Osteocyte (in vitro differentiated cells): ENCODE results near the gene MED6. TPM values are rescaled to one million over a fixed set of nuclear protein-coding genes. Genes with fewer than 3 reads are reported as not detected.

Experiments
- DNase-seq: peaks from one replicate; pipeline ENCODE4 v3.0.0; 2021; ENCODE audit warnings: mixed read lengths; ENCODE audit not compliant: unreplicated experiment; ENCODE audit errors: extremely low spot score
- H3K27ac Mint-ChIP-seq: one replicate; pipeline ENCODE4 v1.8.0; 2021; ENCODE audit warnings: mild to moderate bottlenecking, mixed read lengths; ENCODE audit not compliant: unreplicated experiment
- H3K27me3 Mint-ChIP-seq: one replicate; pipeline ENCODE4 v1.8.0; 2021; ENCODE audit warnings: mixed read lengths; ENCODE audit not compliant: unreplicated experiment
- H3K36me3 Mint-ChIP-seq: one replicate; pipeline ENCODE4 v1.8.0; 2021; ENCODE audit warnings: mixed read lengths; ENCODE audit not compliant: unreplicated experiment
- H3K4me1 Mint-ChIP-seq: one replicate; pipeline ENCODE4 v1.8.0; 2021; ENCODE audit warnings: mixed read lengths; ENCODE audit not compliant: unreplicated experiment
- H3K4me3 Mint-ChIP-seq: one replicate; pipeline ENCODE4 v1.8.0; 2021; ENCODE audit warnings: mild to moderate bottlenecking, moderate library complexity, mixed read lengths; ENCODE audit not compliant: unreplicated experiment
- H3K9me3 Mint-ChIP-seq: one replicate; pipeline ENCODE4 v1.8.0; 2021; ENCODE audit warnings: mixed read lengths; ENCODE audit not compliant: unreplicated experiment
- CTCF ChIP-seq: fragments of 200-600 bp; sonication (generic); IDR thresholded peaks from 2 replicates; pipeline ENCODE4 v1.5.0; 2021; ENCODE audit warnings: antibody characterized with exemption, mild to moderate bottlenecking, moderate library complexity
- total RNA-seq: library from RNA; stranded (reverse); gene quantifications from 2 replicates; pipeline ENCODE4 v1.2.1, GENCODE V29; 2021

Gene MED6
- total RNA-seq, 1 donor from 2014 or later = 36.1 TPM

GRCh38 chr14:70585231-70585630, 15.2 kb downstream of the MED6 start:
- no peak overlapping the region for H3K4me3 Mint-ChIP-seq
- no peaks in the 10 kb centered on the region for H3K4me1 Mint-ChIP-seq
- no peaks in the 10 kb centered on the region for H3K27me3 Mint-ChIP-seq
- no peak overlapping the region for H3K27ac Mint-ChIP-seq
- peaks cover 50% of the 10 kb centered on the region for H3K36me3 Mint-ChIP-seq
- TF ChIP-seq CTCF = peak; percentile 9
- DNase-seq = no peak
- no peaks in the 10 kb centered on the region for H3K9me3 Mint-ChIP-seq

GRCh38 chr14:70576891-70577290, 23.6 kb downstream of the MED6 start:
- no peak for TF ChIP-seq CTCF

GRCh38 chr14:70573050-70573449, 27.4 kb downstream of the MED6 start:
- H3K9me3 Mint-ChIP-seq = peaks cover 9% of the 10 kb centered on the region
- H3K4me1 Mint-ChIP-seq = no peaks in the 10 kb centered on the region
- no peak overlapping the region for H3K27ac Mint-ChIP-seq
- H3K27me3 Mint-ChIP-seq = no peaks in the 10 kb centered on the region
- no peak overlapping the region for H3K4me3 Mint-ChIP-seq
- peaks cover 23% of the 10 kb centered on the region for H3K36me3 Mint-ChIP-seq
- no peak for TF ChIP-seq CTCF
- no peak for DNase-seq

More at GRCh38 chr14:70576891-70577290, 23.6 kb downstream of the MED6 start:
- DNase-seq = no peak
- peaks cover 45% of the 10 kb centered on the region for H3K36me3 Mint-ChIP-seq
- peaks cover 9% of the 10 kb centered on the region for H3K9me3 Mint-ChIP-seq
- no peak overlapping the region for H3K27ac Mint-ChIP-seq
- no peaks in the 10 kb centered on the region for H3K27me3 Mint-ChIP-seq
- H3K4me3 Mint-ChIP-seq = no peak overlapping the region
- no peaks in the 10 kb centered on the region for H3K4me1 Mint-ChIP-seq

GRCh38 chr14:70571139-70571538, 29.3 kb downstream of the MED6 start:
- no peaks in the 10 kb centered on the region for H3K4me1 Mint-ChIP-seq
- no peak overlapping the region for H3K27ac Mint-ChIP-seq
- no peak overlapping the region for H3K4me3 Mint-ChIP-seq
- peaks cover 26% of the 10 kb centered on the region for H3K36me3 Mint-ChIP-seq
- H3K27me3 Mint-ChIP-seq = no peaks in the 10 kb centered on the region
- H3K9me3 Mint-ChIP-seq = peaks cover 12% of the 10 kb centered on the region
- no peak for DNase-seq
- no peak for TF ChIP-seq CTCF

- no peaks in the 10 kb centered on the region for H3K4me1 Mint-ChIP-seq
- no peak for DNase-seq
- no peak overlapping the region for H3K4me3 Mint-ChIP-seq
- peak; percentile 49 for TF ChIP-seq CTCF
- H3K27me3 Mint-ChIP-seq = no peaks in the 10 kb centered on the region
- no peak overlapping the region for H3K27ac Mint-ChIP-seq
- peaks cover 40% of the 10 kb centered on the region for H3K36me3 Mint-ChIP-seq
- peaks cover 11% of the 10 kb centered on the region for H3K9me3 Mint-ChIP-seq
Observed at GRCh38 chr14:70567791-70568190, 32.7 kb downstream of the MED6 start.
